Forelimb muscle (tissue), 1 donor: Measurements from ENCODE around the gene F2. TPM values are rescaled to one million over a fixed set of nuclear protein-coding genes. Genes with fewer than 3 reads are reported as not detected.
"Not testable (repeated sequence)": the region's sequence is repeated elsewhere in the genome, so short reads cannot be mapped to it uniquely, and the experiment has no call there.

Experiments
- DNase-seq: peaks from one replicate; pipeline ENCODE4 v3.0.0-alpha.2; 2013; ENCODE audit warnings: low read depth
- polyA plus RNA-seq: library from polyadenylated mRNA; unstranded; fragments of 120-200 nt; gene quantifications from one replicate; pipeline ENCODE4 v1.2.1, GENCODE V29; 2013; ENCODE audit not compliant: insufficient read length

Gene F2
- polyA plus RNA-seq, 1 donor = not detected

GRCh38 chr11:46717825-46718154, 1.2 kb upstream of the F2 start:
- not testable (repeated sequence) for DNase-seq

- DNase-seq = no peak
These were observed 626 bp upstream of the F2 start for GRCh38 chr11:46718155-46719019.

- no peak for DNase-seq
These were observed 668 bp downstream of the F2 start for GRCh38 chr11:46719543-46720218.

DNA sequence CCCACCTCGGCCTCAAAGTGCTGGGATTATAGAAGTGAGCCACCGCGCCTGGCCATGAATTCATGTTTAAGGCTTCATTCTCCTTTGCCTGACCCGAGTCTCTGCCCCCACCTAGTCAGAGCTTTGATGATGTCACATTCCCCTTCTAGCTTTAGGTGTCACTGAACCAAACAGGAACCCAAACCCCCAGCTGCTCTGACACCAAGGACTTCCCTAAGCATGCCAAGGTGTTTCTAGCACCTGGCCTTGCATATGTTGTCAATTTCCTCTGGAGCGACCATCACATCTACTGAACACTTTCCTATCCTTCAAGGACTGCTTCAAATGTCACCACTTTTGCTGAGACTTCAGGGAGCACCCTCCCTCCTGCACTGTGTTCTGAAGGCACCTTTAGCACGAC, 2.3 kb downstream of the F2 start:
- DNase-seq = no peak

DNA sequence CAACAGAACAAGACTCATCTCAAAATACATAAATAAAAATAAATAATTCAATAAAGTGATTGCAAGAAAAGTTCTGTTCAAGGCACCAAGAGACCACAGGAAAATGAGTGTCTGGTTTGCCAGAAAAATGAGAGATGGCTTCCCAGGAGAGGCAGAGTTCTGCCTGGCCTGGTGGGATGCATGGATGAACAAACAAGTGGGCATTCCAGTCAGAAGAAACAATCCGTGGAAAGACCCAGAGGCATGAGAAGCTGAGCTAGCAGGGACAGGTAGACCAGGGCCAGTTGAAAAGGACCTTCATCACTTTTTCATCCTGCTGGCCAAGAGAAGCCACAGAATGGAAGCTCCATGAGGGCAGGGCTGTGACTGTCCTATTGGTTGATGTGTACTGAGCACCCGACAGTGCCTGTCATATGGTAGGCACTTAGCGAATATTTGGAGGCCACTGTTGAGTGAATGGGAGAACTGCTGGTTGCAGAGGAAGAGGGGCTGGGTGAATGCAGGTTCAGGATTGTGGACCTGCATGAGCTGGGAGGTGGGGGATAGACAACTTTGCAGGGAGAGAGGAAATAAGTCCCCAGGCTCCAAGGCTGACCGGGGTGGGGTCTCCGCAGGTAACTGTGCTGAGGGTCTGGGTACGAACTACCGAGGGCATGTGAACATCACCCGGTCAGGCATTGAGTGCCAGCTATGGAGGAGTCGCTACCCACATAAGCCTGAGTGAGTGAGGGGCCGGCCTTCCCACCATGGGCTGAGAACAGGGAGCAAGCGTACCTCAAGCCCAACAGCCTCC, 3.7 kb downstream of the F2 start:
- DNase-seq = no peak

- no peak for DNase-seq
These were observed 4.3 kb downstream of the F2 start for GRCh38 chr11:46723359-46723680.

DNA sequence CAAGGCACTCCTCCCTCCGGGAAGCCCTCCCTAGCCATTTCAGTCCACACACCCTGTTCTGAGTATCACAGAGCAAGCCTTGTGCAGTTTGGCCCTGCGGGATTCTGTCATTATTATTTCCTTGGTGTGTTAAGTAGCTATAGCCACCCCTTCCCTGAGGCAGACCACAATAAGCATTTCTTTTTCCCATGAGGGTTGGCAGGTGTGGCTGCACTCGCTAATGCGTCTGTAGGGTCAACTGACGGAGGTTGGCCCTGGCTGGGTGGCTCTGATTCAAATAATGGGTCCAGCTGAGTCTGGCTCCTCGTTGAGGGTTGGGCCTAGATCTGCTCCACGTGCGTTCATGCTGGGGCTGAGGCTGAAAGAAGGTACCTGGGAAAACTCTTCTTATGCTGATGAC, 5.1 kb downstream of the F2 start:
- DNase-seq = no peak

DNA sequence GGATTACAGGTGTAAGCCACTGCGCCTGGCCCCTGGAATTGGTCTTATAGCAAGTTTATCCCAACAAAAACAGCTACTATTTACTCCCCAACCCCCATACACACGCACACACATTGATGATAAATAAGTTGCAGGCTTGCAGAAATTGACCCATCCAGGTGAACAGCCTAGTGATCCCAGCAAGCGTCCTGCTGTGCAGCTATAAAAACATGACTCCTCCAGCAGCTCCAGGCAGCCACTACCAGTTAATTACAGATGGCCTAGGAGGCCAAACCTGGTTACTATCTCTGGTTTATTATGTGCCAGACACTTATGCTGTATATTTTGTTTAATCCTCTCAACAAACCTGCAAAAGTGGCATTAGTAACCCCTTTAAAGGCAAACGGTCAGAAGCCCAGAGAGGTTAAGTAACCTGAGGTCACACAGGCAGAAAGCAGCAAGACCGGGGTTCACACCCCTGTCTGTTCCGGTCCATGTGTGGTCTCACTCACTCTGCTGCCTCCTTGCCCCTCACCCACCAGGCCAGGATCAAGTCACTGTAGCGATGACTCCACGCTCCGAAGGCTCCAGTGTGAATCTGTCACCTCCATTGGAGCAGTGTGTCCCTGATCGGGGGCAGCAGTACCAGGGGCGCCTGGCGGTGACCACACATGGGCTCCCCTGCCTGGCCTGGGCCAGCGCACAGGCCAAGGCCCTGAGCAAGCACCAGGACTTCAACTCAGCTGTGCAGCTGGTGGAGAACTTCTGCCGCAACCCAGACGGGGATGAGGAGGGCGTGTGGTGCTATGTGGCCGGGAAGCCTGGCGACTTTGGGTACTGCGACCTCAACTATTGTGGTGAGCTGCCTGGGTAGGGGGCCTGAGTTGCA, 6.6 kb downstream of the F2 start:
- DNase-seq = no peak

GRCh38 chr11:46726206-46726862, 7.3 kb downstream of the F2 start:
- no peak for DNase-seq

GRCh38 chr11:46727952-46728658, 9.1 kb downstream of the F2 start:
- DNase-seq = no peak

DNA sequence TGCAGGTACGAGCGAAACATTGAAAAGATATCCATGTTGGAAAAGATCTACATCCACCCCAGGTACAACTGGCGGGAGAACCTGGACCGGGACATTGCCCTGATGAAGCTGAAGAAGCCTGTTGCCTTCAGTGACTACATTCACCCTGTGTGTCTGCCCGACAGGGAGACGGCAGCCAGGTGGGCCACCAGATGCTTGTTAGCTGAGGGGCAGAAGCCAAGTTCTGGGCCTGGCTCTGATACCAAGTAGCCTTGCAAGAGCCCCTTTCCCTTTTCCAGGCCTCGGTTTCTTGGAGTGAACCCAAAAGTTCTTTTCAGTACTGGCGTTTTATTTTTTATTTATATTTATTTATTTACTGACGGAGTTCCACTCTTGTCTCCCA, 9.6 kb downstream of the F2 start:
- DNase-seq = no peak

- no peak for DNase-seq
These were observed 10.4 kb downstream of the F2 start for GRCh38 chr11:46729110-46730027.

- DNase-seq = no peak
These were observed 12.5 kb downstream of the F2 start for GRCh38 chr11:46731545-46731944.

DNA sequence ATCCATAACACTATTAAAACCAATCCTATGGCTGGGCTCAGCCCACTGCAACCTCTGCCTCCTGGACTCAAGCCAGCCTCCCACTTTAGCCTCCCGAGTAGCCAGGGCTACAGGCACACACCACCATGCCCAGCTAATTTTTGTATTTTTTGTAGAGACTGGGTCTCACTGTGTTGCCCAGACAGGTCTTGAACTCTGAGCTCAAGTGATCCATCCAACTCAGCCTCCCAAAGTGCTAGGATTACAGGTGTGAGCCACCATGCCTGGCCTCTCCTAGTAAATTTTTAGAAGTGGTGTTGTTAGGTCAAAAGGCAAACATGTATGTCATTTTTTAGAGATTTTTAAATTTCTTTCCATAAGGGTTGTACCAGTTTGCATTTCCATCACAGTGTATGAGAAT, 14.2 kb downstream of the F2 start:
- DNase-seq = no peak

DNA sequence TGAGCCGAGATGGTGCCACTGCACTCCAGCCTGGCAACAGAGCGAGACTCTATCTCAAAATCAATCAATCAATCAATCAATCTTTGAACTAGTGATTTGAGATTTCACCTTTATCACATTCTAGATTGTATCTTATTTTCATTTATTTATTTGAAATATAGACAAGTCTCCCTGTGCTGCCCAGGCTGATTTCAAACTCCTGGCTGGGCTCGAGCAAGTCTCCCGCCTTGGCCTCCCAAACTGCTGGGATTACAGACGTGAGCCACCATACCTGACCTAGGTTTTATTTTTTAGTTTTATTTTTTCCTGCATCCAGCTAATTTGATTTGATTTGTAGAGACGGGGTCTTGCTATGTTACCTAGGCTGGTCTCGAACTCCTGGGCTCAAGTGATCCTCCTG, 17.1 kb downstream of the F2 start:
- no peak for DNase-seq

GRCh38 chr11:46736615-46737014, 17.6 kb downstream of the F2 start:
- DNase-seq = no peak

- no peak for DNase-seq
These were observed 18.7 kb downstream of the F2 start for GRCh38 chr11:46737699-46738098.

GRCh38 chr11:46738887-46739286, 19.9 kb downstream of the F2 start:
- no peak for DNase-seq
